NCI-H2196 (cell line): ENCODE data around the gene FUT7.
"Not testable (repeated sequence)": the region's sequence is repeated elsewhere in the genome, so short reads cannot be mapped to it uniquely, and the experiment has no call there.

Experiments used
- DNase-seq: peaks from one replicate; lab custom pipeline; 2025; ENCODE audit not compliant: unreplicated experiment; lab: John Stamatoyannopoulos, UW

Gene FUT7

DNA sequence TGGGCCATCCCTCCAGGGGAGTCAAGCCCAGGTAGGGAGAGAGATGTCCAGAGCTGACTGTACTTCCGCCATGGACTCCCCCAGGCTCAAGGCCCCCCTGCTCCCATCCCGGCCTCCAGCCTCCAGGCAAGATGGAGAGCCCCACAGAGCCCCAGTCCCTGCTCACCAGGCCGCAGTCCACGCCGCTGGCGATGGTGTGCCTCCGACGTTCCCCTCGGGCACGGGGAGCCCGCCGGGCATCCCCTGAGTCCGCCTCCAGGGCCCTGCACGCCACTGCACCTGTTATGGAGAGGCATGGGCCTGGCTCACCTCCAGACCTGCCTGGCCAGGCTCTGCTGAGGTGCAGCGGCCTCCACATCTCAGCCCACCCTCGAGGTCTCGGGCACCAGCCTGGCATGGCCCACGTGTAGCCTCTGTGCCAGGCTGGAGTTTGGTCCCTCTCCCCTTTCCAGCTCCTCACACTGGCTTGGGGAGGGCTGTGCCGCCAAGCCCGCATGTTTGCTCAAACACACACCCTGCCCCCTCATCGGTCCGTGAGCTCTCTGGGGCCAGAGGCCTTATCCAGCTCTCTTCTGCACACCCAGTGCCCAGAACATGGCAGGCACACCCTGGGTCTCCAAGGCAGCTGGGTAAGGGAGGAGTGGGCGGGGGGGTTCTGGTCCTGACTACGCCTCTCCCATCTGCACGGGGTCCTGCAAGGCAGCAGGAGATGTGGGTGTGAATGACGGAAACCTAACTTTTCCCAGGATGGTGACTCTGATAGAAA is 34.4 kb upstream of the FUT7 start:
- DNase-seq: no peak

DNA sequence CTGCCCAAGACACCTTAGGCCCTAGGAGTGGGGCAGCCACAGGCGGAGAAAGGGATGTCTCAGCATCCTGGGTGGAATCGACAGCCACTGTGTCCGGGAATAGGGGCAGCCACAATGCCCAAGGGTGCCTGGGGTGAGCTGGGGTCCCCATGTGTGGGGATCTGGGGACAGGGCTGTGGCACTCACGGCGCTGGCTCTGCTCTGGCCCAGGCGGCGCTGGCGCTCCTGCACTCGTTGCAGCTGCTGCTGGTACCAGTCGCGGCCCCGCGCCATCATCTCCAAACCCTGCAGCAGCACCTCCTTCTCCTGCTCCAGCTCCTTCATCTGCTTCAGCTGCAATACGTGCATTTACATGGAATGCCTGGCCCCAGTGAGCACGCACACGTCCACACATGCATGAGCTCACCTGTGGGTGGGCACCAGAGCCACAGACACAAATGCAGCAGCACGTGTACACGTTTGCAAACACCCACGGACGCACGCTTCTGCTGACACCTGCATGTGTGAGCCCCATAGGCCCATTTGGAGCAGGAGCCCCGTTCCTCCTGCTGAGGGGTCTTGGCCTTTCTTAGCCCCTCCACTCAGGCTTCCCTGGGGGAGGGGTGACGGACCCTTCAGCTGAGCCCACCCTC is 33.6 kb upstream of the FUT7 start:
- no peak for DNase-seq

DNA sequence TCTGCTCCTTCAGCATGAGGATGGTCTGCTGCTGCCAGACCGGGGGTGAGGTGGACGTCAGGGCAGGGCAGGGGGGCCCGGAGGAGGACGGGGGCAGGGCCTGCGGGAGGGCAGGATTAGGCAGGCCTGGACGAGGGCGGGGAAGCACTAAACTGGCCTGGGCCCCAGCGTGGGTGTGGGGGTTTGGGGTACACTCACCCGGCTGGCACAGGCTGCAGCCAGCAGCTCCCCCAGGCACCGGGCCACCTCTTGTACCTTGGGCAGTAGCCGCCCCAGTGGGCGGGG is 32.9 kb upstream of the FUT7 start:
- DNase-seq: no peak

DNA sequence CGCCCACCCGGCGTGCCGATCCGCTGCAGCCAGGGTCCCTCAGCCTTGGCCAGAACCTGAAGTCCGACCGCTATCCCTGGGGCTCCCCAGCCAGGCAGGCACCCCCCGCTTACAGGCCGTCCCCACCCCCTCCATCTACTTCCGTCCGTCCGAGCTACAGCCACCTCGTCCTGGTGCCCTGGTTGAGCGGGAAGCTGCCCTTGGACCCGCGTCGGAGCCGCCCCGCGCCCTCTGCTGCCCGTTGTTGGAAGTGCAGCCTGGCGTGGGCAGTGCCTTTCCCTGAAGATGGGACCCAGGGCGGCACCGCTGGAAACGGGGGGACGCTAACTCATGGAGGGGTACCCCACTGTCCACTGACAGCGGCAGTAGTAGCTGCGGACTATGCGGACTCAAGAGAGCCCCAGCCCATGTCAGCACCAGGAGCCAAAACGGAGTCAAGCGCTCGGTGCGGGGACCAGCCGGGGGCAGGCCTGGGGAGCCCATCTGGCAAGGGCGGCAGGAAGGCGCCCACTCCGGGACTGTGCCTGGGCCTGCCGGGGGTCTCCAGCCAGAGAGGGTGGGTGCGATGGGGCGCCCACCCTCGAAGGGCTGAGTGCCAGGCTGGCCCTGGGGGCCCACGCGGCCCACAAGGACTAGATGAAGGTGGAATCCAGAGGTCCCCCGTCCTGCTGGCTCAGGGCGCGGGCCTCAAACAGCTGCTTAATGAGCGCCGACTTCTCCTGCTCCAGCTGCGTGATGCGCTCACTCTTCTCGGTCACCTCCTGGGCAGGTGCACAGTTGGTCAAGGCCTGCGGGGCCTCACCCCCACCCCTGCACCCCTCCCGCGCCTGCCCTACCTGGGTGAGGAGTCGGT is 32.4 kb upstream of the FUT7 start:
- peak; percentile 81 for DNase-seq

DNA sequence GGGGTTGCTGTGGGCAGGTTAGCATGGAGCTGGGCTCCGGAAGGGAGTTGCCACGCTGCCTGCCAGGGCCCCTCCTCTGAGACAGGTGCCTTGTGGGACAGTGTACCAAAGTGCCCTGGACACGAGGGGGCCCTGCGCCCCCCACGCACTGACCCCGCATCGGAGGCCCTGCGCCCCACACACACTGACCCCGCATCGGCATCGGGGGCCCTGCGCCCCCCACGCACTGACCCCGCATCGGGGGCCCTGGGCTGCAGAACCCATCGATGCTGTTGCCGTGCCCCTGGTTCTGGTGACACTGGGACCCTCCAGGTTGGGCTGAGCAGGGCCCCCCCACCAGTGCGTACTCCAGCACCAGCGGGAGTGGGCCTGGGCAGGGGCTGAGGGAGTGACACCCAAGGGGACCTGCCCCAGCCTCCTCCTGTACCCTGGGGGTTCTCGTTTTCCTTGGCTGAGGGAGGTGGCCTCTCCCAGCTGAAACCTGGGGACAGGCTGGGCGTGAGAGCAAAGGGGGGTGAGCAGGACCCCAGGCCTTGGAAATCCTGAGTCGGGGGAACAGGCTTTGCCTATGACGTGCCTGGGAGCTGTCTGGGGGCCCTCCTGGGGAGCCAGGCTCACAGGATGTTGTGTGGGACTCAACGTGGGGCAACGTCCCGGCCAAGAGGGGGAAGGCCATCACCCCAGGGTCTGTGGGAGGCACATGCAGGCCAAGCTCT is 31.6 kb upstream of the FUT7 start:
- DNase-seq: no peak

DNA sequence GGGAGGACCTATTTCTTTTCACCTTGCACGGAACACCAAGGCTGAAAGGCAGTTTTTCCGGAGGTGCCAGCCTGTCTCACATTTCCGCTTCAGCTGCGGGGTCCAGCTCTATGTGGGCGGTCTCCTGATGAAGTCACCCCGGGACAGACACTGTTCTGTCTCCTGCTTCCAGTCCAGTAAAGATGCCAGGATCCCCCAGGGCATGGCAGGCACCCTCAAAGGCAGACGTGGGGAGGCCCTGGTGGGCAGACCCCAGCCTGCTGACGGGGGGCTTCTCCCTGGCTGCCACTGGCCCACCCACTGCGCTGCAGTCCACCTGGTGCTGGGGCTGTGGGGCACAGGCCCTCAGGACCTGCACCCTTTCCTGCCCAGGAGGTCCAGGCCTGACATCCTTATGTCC is 30.9 kb upstream of the FUT7 start:
- DNase-seq: not testable (repeated sequence)

DNA sequence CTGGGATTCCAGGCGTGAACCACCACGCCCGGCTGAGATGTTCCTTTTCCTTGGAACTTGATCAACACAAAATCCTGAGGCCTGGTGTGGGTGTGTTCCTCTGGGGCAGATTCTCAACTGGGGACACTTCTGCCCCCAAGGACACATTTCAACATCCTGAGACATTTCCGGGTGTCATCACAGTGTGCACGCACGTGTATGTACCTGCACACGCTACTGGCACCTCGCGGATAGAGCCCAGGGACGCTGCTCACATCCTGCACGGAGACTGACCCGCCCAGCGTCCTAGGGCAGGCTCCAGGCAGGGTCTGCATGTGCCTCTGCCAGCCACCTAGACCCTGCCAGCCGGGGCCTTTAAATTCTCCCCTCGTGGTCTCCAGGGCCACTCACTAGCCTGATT is 30.5 kb upstream of the FUT7 start:
- no peak for DNase-seq

DNA sequence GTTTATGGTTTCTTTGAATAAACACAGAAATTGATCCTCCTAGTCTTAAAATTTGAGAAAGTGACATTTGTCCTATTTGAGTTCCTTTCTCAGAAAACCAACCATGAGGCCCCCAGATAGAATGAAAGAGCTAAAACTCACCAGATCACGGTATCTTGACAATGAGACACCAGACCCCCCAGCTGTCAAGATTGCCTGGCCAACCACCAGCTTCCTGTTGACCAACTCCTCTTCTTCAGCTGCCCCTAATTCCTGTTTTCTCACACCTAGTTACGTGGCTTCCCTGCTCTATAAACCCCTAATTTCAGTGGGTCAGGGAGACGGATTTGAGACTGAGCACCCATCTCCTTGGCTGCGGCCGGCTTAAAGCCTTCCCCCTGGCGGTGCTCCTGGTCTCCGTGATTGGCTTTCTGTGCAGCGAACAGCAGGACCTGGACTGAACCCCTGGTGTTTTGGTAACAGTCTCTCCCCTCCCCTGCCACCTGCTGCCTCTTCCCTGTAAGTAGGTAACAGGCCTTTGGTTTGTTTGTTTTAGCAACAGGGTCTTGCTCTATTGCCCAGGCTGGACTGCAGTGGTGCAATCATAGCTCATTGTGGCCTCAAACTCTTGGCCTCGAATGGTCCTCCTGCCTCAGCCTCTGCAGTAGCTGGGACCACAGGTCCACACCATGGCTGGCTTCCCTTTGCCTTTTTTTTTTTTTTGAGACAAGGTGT is 26.8 kb upstream of the FUT7 start:
- no peak for DNase-seq

DNA sequence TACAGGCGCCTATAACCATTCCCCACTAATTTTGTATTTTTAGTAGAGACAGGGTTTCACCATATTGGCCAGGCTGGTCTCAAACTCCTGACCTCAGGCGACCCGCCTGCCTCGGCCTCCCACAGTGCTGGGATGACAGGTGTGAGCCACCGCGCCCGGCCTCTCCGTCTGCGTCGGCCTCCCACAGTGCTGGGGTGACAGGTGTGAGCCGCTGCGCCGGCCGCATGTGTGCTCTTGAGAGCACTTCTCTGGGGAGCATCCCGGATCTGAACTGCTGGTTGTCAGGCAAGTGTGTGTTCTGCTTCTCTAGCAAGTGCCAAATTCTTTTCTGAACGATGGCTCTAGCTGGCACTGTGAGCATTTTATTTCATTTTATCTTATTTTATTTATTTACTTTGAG is 25.7 kb upstream of the FUT7 start:
- peak; percentile 84 for DNase-seq

DNA sequence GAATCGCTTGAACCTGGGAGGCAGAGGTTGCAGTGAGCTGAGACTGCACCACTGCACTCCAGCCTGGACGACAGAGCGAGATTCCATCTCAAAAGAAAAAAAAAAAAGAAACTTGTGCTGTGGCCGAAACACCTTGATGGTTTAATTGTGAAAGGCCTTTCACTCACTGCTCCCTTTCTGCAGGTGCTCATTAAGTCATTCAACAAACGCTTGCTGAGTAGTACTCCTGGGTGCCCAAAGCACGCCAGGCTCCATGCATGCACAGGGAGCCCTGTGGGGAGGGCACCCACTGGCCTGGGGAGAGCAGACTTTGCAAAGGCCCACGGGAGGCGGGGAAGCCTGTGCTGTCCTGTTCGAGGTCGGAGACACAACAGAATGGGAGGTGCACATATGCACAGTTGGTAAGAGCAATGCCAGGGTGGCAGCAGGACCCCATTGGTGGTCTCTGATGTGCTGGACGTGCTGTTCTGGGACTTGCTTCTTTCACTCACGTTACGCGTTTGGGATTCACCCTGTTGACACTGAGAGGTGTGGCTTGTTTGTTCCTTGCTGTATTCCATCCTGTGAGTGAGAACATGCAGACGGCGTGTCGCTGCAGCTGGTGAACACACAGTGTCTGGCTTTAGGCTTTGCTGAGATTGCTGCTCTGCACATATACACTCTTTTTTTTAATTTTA is 25.0 kb upstream of the FUT7 start:
- peak; percentile 44 for DNase-seq

DNA sequence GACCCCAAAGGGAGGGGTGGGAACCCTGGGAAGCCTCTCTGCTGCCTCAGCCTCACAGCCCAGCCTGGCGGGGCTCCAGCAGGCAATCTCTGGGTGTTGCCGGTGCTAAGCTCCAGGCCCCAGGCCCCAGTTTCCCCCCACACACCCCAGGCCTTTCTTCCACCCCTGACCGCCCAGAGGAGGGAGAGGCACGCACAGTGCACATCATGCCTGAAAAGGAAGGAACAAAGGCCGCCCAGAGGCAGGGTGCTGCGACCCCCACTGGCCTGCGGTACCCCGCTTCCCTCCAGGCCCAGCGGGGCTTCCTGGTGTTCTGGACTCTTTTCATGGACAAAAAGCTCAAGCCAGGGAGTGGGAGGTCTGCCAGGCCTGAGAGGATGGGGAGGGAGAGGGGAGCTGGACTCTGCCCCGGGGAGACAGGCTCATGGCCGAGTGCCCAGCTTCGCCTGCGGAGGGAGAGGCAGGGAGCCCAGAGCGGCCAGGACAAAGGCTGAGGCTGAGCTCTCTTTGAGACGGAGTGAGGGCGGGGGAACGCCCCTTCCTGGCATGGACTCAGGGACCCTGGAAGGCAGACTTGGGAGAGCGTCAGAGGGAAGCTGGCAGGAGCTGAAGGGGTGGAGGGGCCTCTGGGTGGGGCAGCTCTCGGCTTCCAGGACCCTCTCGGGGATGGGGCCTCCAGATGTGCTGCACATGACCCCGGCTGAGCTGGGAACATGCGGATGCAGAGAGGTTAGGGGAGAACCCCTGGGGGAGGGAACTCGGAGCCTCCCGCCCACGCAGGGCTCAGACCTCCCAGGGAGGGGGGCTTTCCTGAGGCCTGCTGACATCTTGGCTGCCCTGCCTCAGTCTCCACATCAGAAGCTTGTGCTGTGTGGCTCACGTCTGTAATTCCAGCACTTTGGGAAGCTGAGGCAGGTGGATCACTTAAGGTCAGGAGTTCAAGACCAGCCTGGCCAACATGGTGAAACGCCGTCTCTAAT is 23.8 kb upstream of the FUT7 start:
- DNase-seq: peak; percentile 92

DNA sequence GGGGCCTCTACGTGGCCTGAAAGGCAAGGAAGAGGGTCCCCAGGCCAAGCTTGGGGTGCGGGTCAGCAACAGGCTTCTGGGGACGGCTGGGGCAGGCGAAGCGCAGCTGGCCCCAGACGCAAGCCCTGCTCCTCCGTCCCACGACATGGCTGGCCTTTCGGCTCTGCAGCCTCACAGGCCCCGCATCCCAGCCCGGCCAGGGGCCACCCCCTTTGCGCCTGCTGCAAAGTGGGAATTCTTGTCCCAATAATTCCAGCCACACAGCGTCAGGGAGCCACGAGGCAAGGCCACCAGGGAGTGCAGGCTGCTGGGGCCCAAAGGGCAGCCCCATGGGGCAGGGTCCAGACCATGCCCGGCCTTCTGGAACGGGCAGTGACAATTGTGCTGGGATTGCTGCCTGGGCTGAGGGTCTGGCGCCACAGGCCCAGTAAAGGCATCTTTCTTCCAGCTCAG is 23.1 kb upstream of the FUT7 start:
- DNase-seq: no peak

DNA sequence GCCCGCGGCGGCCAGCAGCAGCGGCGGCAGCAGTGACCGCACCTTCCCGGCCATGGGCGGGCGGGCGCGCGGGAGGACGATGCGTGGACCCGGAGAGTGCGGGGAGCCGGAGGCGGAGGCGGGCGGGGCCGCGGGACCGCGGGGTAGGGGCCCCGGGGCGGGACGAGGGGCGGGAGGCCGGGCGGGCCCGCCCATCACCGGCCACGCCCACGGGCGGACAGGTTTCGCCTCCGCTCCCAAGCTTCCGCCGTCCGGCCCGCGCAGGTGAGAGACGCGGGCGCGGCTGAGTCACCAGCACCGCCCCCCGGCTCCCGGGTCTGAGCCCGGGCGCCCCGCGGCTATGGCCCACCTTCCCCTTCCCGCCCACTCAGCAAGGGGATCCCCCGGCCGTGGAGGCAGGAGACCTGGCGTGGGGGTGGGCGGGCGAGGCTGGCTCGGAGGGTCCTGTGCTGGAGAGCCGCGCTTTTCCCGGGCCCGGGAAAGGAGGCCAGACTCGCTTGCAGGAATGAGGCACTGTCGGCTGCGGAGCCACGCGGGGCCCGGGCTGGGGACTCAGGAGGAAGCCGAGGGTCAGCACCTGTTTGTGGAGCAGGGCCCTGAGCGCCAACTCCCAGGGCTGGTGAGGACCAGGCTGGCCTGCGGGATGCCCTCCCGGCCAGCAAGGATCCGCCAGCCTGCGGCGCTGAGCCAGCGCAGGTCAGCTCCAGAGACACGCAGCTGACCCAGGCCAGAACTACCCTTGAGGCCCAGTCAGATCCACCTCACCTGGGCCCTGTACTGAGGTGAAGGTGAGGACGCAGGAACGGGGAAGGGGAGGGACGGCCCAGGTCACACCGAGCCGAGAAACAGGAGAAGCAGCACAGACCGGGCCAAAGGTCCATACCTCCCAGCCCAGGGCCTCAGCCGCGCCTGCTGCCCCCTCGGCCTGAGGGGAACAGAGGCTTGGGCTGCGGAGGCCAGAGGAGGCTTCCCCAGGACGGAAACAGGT is 22.4 kb upstream of the FUT7 start, which contains the start of gene ENTPD2:
Gene ENTPD2 (minus strand): TSS at position 118 of the 988 bp plus-strand sequence. CDS start 64 bp downstream, at position 54.
- peak; percentile 84 for DNase-seq

DNA sequence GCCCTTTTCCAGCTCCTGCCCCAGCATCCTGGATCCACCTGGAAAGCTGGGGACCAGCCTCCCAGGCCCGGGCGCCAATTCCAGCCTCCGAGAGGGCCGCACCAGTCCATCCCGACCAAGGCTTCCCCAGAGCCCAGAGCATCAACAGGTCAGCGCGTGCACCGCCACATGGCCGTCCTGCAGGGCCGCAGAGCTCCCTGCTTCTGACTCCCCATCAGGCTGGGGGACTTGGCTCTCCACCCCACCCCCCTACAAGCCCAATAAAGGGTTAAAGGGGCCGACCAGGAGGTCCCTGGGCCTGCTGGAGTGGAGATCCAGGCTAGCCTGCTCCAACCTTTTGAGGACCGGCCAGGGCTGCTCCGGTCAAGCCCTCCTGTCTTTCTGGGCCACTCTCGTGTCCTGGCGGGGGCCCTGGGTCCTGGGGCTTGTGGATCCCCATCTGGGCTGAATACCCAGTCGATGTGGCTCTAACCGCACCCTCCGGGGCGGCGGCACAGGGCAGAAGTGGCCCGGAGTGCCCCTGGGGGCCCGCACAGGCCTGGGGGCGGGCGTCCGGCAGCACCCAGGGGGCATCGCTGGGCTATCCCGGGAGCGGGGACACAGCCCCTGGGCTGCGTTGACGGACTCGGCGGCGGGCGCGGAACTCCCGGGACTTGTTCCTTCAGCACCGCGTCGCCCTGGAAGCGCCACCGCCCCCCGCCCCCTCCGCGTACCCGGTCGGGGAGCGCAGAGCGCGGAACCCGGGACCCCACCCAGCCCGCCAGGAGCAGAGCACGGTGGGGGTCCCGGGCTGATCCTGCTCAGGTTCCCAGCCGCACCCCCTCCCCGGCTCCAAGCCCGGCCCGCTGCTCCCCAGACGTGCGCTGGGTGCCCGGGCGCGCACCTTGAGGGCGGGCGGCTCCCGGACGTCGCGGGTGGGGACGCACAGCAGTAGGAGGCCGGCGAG is 21.4 kb upstream of the FUT7 start:
- DNase-seq: no peak

DNA sequence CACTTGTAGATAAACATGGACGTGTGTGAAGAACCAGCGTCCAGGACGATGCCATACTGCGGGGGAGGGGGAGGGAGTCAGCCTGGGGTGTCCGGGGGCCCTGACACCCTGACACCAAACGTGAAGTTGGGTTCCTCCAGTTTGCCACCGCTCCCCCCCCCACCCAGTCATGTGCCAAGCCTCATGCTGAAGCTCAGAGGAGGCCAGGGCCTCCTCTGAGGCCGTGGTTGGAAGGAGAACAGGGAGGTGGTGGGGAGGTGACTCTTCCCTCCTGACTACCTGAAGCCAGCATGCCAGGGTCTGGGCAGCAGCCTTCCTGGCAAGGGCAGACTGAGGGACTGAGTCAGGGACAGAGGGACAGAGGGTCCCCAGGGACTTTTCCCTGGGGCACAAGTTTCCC is 20.4 kb upstream of the FUT7 start:
- DNase-seq: no peak

DNA sequence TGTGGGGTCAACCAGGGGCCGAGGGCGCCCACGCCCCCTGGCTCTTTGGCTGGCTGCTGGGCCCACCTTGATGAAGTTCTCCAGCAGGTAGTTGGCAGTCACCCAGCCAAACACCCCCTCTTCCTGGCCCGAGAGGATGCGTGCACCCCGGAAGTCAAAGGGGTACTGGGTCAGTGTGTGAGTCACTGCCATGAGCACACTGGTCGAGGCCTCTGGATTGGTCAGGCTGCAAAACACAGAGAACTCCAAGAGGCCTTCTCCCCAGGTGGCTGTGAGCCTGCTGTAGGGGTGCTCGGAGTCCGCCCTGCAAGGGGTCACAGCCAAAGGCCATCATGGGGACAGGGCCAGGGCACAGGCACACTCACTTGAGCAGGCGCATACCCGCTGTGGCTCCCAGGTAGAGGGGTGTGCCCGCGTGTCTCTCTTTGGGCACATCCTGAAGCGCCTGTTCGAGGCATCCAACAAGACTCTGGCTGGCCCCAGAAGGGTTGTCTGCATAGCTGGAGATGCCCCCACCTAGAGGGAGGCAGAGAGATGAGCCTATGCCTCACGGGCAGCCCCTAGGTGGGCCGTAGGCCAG is 19.3 kb upstream of the FUT7 start:
- no peak for DNase-seq
